Sigmoid colon (tissue), 4 donors: ENCODE measurements around the gene CLDN6.

Experiments
- CTCF ChIP-seq, 4 experiments: fragments of 450-650 bp in 3 of 4; fragments of 200-600 bp in 1 of 4; IDR thresholded peaks; one replicate each; pipeline ENCODE4 v1.5.1; 2016 to 2019; ENCODE audit warnings: antibody characterized with exemption in 4 of 4, mild to moderate bottlenecking in 3 of 4, moderate library complexity in 2 of 4
- POLR2A ChIP-seq, 2 donors: fragments of 450-650 bp; IDR thresholded peaks; one replicate each; pipeline ENCODE4 v1.6.1; 2016; ENCODE audit warnings: antibody characterized with exemption in 2 of 2, mild to moderate bottlenecking in 2 of 2, moderate library complexity in 2 of 2
- POLR2AphosphoS5 ChIP-seq, 4 donors: sonication (generic); formaldehyde crosslinking; IDR thresholded peaks; one replicate each; pipeline ENCODE4 v1.6.1; 2017; ENCODE audit warnings: antibody characterized with exemption in 4 of 4

DNA sequence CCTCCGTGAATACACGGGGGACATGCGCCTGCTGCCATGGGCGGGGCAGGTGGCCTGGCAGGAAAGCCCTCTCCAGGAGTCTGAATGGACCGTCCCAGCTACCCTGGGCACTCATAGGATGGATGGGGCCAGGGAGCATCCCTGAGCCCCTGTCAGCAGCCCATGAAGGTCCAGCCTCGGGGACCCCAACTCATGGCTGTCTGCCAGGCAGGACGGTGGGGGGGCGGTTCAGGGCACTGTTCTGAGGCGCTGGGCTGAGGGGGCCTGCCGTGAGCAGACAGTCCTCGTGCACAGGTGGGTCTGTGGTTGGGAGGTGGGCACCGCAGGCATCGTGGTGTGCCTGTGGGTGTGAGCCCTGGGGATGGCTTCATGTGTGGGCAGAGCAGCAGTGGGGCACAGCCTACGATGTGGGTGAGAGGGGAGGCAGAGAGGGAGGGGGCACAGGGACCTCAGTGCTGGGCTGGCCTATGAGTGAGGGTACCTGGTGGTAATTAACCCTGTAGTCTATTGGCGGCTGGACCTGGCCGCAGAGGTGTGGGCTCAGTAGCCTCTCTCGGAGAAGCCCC lies 31.3 kb downstream of the CLDN6 start:
- TF ChIP-seq POLR2A (IDR thresholded peaks at IDR 0.05), result no peak
- TF ChIP-seq CTCF (IDR thresholded peaks at IDR 0.05), result no peak
- TF ChIP-seq POLR2AphosphoS5 (IDR thresholded peaks at IDR 0.05), result no peak
